ENCODE results near the gene NUBPL. TPM values are rescaled to one million over a fixed set of nuclear protein-coding genes. Genes with fewer than 3 reads are reported as not detected.

The NUBPL gene
- polyA plus RNA-seq, 1 donor (not counting 4 experiments of a cell fraction or from before 2014, with no cell fraction given), result 18.8 TPM

DNA sequence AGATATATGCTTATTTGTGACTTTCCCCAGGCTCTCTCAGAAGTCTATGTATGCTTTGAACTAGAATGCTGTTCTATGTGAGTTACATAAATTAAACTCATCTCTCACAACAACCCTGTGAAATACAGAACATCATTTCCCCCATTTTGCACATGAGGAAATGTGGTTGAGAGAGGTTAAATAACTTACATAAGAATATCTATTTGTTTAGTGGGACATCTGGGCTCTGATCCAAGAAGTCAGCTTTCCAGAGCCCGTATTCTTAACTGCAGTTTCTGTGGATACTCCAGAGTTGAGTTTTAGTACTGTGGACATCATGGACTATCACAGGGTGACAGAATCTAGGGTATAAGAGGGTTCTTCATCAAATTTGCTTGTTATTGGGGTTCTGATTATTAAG is 273.4 kb downstream of the NUBPL start:
- H4K20me1 ChIP-seq (ENCODE audit: control insufficient read depth, extremely low read depth, insufficient read depth, low read length), result no peaks in the 10 kb centered on the region
- H3K9me1 ChIP-seq (ENCODE audit: control insufficient read depth, extremely low read depth, insufficient read depth, low read length), result no peaks in the 10 kb centered on the region
- no peaks in the 10 kb centered on the region for H3K27me3 ChIP-seq (ENCODE audit: control insufficient read depth, extremely low read depth, insufficient read depth, low read length)
- H3K79me2 ChIP-seq (ENCODE audit: control insufficient read depth, insufficient read depth, low read length), result no peaks in the 10 kb centered on the region
- H3K27ac ChIP-seq (ENCODE audit: control insufficient read depth, insufficient read depth, low read length), result no peak overlapping the region
- no peak overlapping the region for H2AFZ ChIP-seq (ENCODE audit: control insufficient read depth, low read length)
- TF ChIP-seq, protein P1, sequence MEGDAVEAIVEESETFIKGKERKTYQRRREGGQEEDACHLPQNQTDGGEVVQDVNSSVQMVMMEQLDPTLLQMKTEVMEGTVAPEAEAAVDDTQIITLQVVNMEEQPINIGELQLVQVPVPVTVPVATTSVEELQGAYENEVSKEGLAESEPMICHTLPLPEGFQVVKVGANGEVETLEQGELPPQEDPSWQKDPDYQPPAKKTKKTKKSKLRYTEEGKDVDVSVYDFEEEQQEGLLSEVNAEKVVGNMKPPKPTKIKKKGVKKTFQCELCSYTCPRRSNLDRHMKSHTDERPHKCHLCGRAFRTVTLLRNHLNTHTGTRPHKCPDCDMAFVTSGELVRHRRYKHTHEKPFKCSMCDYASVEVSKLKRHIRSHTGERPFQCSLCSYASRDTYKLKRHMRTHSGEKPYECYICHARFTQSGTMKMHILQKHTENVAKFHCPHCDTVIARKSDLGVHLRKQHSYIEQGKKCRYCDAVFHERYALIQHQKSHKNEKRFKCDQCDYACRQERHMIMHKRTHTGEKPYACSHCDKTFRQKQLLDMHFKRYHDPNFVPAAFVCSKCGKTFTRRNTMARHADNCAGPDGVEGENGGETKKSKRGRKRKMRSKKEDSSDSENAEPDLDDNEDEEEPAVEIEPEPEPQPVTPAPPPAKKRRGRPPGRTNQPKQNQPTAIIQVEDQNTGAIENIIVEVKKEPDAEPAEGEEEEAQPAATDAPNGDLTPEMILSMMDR (optimal IDR thresholded peaks at IDR 0.05 in 1 of 3, IDR thresholded peaks at IDR 0.05 in 1 of 3, conservative IDR thresholded peaks at IDR 0.05 in 1 of 3; ENCODE audit: extremely low read depth in 1 of 3, insufficient read depth in 2 of 3, low read length in 3 of 3), result no peak
- no peak for TF ChIP-seq EZH2 (IDR thresholded peaks at IDR 0.05; ENCODE audit: low read length)
- no peaks in the 10 kb centered on the region for H3K4me1 ChIP-seq (ENCODE audit: control insufficient read depth, extremely low read depth, insufficient read depth, low read length)
- DNase-seq (ENCODE audit: low read depth, low spot score) (no peak), FAIRE-seq (no peak)
- no peak overlapping the region for H3K9ac ChIP-seq (ENCODE audit: control insufficient read depth, extremely low read depth, insufficient read depth, low read length)
- no peak overlapping the region for H3K4me3 ChIP-seq (ENCODE audit: control insufficient read depth in 2 of 3, extremely low read depth in 1 of 3, insufficient read depth in 2 of 3, low read depth in 1 of 3, low read length in 3 of 3)
- H3K9me3 ChIP-seq (ENCODE audit: control insufficient read depth, low read depth, low read length), result no peaks in the 10 kb centered on the region
- H3K36me3 ChIP-seq (ENCODE audit: control insufficient read depth in 2 of 2, extremely low read depth in 1 of 2, insufficient read depth in 2 of 2, low read length in 2 of 2), result no peaks in the 10 kb centered on the region
- no peak overlapping the region for H3K4me2 ChIP-seq (ENCODE audit: control insufficient read depth, extremely low read depth, insufficient read depth, low read depth, low read length)
- dilution Hi-C loops (cut with MboI; ENCODE audit: extremely low pct_ligation_motif_present, low sequenced_read_pairs), result no loop called here

DNA sequence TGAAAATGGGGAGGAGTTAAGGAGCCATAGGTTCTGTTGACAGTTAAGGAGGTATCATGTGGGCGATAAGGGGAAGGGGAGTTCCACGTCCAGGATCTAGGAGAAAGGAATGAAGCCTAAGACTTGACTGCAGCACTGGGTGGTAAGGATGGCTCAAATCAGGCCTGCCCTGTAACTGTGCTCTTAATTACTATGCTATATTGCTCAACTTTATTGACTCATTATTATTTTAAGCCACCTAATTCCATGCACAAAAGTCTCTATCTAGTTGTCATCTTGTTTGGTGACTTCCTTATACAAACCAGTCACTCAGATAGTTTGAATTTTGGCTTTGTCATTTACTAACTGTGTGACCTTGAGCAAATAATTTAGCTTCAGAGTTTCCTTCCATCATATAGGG is 273.8 kb downstream of the NUBPL start:
- no peaks in the 10 kb centered on the region for H3K36me3 ChIP-seq (ENCODE audit: control insufficient read depth in 2 of 2, extremely low read depth in 1 of 2, insufficient read depth in 2 of 2, low read length in 2 of 2)
- no peaks in the 10 kb centered on the region for H3K27me3 ChIP-seq (ENCODE audit: control insufficient read depth, extremely low read depth, insufficient read depth, low read length)
- H3K9ac ChIP-seq (ENCODE audit: control insufficient read depth, extremely low read depth, insufficient read depth, low read length), result no peak overlapping the region
- FAIRE-seq (no peak), DNase-seq (ENCODE audit: low read depth, low spot score) (no peak)
- no peaks in the 10 kb centered on the region for H3K4me1 ChIP-seq (ENCODE audit: control insufficient read depth, extremely low read depth, insufficient read depth, low read length)
- H3K27ac ChIP-seq (ENCODE audit: control insufficient read depth, insufficient read depth, low read length), result no peak overlapping the region
- no peaks in the 10 kb centered on the region for H4K20me1 ChIP-seq (ENCODE audit: control insufficient read depth, extremely low read depth, insufficient read depth, low read length)
- dilution Hi-C loops (cut with MboI; ENCODE audit: extremely low pct_ligation_motif_present, low sequenced_read_pairs), result no loop called here
- no peaks in the 10 kb centered on the region for H3K79me2 ChIP-seq (ENCODE audit: control insufficient read depth, insufficient read depth, low read length)
- no peak overlapping the region for H3K4me3 ChIP-seq (ENCODE audit: control insufficient read depth in 2 of 3, extremely low read depth in 1 of 3, insufficient read depth in 2 of 3, low read depth in 1 of 3, low read length in 3 of 3)
- H3K4me2 ChIP-seq (ENCODE audit: control insufficient read depth, extremely low read depth, insufficient read depth, low read depth, low read length), result no peak overlapping the region
- no peaks in the 10 kb centered on the region for H3K9me1 ChIP-seq (ENCODE audit: control insufficient read depth, extremely low read depth, insufficient read depth, low read length)
- H3K9me3 ChIP-seq (ENCODE audit: control insufficient read depth, low read depth, low read length), result no peaks in the 10 kb centered on the region
- no peak for TF ChIP-seq EZH2 (IDR thresholded peaks at IDR 0.05; ENCODE audit: low read length)
- TF ChIP-seq, protein P1 (optimal IDR thresholded peaks at IDR 0.05 in 1 of 3, IDR thresholded peaks at IDR 0.05 in 1 of 3, conservative IDR thresholded peaks at IDR 0.05 in 1 of 3; ENCODE audit: extremely low read depth in 1 of 3, insufficient read depth in 2 of 3, low read length in 3 of 3), result no peak
- no peak overlapping the region for H2AFZ ChIP-seq (ENCODE audit: control insufficient read depth, low read length)
